GM10266 (cell line): ENCODE measurements around the gene CNN2.

Experiments used
- DNase-seq: peaks from one replicate; pipeline ENCODE4 v3.0.0; 2012; ENCODE audit errors: extremely low spot score
- CTCF ChIP-seq: IDR thresholded peaks from 2 replicates; pipeline ENCODE4 v1.5.1; 2012; ENCODE audit warnings: mild to moderate bottlenecking, low read depth; ENCODE audit not compliant: control insufficient read depth, insufficient read depth; ENCODE audit errors: missing control alignments

Gene CNN2

GRCh38 chr19:1070931-1071791, 44.8 kb downstream of the CNN2 start:
- DNase-seq, result no peak
- no peak for TF ChIP-seq CTCF

- no peak for DNase-seq
- no peak for TF ChIP-seq CTCF
These were observed 46.1 kb downstream of the CNN2 start for GRCh38 chr19:1072371-1073015.

GRCh38 chr19:1073063-1073955, 46.9 kb downstream of the CNN2 start:
- DNase-seq, result no peak

GRCh38 chr19:1073956-1074517, 47.6 kb downstream of the CNN2 start:
- no peak for DNase-seq
- TF ChIP-seq CTCF, result no peak

More at GRCh38 chr19:1073063-1073955, 46.9 kb downstream of the CNN2 start:
- no peak for TF ChIP-seq CTCF

GRCh38 chr19:1074544-1075283, 48.3 kb downstream of the CNN2 start:
- no peak for TF ChIP-seq CTCF
- DNase-seq, result peak; percentile 98

GRCh38 chr19:1076046-1076386, 49.6 kb downstream of the CNN2 start:
- TF ChIP-seq CTCF, result no peak

More at GRCh38 chr19:1076046-1076386, 49.6 kb downstream of the CNN2 start:
- no peak for DNase-seq
